ENCODE results near the gene ATP2A3.
"Not testable (repeated sequence)": the region's sequence is repeated elsewhere in the genome, so short reads cannot be mapped to it uniquely, and the experiment has no call there.

Gene ATP2A3

DNA sequence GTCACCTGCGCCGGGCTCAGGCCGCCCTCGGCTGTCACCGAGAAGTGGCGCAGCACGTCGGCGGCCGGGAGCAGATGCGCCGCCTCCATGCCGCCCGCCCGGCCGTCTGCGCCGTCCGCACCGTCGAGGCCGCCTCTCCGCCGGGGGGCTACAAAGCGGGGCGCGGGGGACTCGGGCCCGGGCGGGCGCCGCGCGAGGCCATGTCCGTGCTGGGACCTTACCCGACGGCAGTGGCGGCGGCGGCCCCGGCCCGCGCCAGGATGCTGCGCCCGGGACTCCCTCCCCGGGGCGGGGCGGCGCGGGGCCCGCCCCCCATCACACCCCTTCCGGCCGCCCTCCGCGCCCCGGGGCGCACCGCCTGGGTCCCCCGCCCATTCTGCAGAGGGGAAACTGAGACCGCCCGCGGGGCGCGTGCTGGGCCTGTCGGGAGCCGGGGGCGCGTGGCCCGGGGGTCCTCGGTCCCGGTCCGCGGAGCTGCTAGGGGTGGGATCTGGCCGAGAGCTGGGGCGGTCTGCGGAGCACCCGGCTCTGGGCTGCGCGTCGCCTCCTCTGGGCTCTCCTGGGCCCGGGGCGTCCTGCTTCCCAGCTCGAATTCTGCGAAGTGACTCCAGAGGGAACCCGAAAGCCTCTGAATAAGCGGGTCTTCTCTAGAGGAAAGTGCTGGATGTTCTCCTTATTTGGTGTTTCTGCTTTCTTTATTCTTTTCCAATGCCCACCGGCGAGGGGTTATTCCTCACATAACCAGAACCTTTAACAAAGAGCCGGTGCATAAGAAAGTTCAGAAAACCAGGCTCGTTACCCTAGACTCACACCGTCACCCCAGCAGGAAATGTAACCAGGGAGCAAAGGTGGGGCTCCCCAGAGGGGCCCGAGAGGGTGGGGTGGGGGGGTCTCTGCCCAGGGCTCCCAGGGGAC lies at the start of gene ATP2A3:
TSS of gene ATP2A3 (minus strand) at position 235 of the 915 bp plus-strand sequence. CDS start at position 89, 146 bp downstream.
- DNase-seq: no peak

DNA sequence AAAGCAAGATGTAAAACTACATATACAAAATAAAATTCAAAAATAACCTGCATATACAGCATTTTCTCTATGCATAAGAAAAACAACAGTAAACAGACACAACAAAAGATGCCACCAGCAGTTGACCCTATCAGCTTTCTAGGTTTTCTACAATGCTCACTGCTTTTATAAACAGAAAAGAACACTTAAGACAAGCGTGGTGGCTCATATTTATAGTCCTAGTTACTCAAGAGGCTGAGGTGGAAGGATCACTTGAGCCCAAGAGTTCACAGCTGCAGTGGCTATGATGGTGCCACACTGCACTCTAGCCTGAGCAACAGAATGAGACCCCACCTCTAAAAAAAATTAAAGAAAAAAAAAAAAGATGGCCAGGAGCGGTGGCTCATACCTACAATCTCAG lies 46.5 kb upstream of the ATP2A3 start:
- DNase-seq: no peak

DNA sequence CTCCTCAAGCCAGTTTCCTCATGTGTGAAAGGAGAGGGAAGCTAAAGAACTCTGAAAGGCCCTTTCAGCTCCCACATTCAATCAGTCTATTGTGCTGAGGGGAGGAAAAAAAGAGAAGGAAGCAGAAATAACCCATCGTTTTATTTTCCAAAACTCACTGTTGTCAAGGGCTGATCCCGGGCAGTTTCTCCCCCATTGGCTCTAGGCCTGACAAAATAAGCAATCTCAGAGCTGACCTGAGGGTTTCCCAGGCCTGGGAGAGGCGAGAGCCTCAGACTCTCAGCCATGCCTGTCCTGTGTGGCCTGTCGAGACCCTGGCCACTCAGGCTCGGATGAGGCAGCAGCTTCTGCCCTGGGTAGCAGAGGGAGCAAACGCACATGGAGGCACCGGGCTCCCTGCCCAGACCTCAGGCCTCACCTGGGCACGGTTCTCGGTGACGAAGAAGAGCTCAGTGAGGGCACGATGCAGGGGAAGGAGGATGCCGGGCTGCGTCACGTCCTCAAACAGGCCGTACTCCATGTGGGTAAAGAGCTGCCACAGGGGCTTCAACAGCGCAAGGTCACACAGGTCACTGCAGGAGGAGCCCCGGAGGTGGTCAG lies 45.0 kb upstream of the ATP2A3 start:
- no peak for DNase-seq

DNA sequence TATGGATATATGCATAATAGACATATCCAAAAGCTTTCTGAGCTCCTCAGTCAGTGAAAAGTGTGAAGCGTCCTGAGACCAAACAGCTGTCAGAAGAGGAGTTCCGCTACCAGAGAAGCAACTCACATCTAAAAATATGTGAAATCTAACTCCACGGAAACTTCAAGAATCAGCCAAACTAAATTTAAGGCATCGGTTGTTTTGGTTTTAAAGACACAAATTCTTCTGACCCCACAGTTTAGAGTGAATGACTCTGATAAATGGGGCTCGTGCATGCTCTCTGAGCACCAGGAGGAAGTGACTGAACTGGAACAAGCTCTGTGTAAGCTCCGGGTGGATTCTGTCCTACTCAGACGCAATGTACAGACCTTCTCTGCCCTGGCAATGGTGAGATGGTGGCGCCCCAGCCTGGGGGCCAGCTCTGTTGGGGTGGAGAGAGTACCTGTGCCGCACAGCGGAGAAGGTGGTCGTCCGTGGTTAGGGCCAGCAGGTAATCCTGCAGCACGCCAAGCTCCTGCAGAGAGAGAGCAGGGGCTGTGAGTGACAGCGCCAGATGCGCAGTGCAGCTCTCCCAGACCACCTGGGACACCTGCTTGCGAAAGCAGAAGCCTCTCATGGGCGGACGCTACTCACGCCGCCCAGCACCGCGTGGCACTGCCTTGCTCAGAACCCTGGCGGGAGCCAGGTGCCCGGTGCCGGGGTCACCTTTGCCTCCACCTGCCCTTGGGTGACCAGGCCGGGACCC lies 44.4 kb upstream of the ATP2A3 start:
- no peak for DNase-seq

DNA sequence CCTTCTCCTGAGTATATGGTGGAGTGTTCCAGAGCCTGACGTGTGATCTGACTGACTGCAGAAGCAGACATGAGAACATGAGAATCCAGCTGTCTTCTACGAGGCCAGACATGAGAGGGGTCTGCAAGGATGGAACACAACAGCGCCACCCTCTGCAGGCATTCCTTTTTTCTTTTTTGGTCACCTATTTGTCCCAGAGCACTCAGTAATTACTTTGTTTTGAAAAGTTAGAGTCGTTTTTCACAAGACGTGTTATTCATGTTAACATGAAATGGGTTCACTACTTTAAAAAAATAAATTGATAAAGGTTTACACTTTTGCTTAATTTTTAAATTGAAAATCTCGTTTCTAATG lies 43.8 kb upstream of the ATP2A3 start:
- no peak for DNase-seq

DNA sequence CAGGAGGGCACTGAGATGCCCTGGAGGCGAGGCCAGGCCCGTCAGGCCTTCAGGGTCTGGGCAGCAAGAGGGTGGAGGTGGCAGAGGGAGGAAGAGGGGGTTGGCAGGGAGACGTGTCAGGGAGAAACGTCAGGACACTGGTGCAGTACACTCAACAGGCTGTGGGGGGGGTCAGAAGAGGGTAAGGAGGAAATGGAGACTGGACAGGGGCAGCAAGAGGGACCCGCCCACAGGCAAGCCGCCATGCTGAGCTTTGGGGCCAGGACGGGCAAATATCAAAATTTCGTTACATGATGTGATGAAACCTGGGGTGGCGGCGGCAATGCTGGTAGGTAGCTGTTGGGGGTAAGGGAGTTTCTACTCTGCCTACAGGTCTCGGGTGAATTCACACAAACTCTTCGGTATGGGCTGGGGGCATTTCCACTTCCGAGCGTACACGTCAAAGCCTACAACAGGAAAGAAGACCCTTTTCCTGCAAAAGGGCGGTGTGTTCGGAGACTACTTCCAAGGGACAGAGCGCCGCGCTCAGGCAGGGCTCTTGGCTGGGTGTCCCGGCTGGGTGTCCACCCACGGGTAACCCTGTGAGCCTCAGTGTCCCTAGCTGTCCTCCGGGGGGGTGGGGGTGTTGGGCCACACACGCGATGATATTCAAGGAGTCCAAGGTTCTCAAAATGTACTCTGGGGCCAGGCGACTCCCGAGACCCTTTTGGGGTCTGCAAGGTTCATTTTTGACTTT lies 43.3 kb upstream of the ATP2A3 start:
- no peak for DNase-seq

DNA sequence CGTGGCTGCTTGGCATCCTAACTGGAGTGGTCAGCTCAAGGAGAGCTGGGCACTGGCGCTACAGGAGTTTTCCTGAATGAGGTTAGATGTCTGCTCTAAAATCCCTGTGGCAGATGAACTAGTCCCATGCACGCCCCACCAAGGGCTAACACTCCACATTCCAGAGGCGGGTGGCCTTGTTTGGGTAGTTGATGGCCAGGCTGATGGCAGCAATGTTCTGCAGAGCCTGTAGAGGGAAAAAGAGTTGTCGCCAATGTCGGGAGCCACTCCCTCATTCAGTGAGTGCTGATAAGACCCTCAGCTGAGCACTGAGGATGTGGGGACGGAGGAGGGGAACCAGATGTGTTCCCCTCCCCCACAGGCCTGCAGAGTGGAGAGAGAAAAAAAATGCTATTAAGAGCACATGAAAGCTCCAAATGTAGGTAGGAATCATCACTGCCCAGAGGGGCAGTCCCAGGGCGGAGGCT lies 42.5 kb upstream of the ATP2A3 start:
- DNase-seq: no peak

DNA sequence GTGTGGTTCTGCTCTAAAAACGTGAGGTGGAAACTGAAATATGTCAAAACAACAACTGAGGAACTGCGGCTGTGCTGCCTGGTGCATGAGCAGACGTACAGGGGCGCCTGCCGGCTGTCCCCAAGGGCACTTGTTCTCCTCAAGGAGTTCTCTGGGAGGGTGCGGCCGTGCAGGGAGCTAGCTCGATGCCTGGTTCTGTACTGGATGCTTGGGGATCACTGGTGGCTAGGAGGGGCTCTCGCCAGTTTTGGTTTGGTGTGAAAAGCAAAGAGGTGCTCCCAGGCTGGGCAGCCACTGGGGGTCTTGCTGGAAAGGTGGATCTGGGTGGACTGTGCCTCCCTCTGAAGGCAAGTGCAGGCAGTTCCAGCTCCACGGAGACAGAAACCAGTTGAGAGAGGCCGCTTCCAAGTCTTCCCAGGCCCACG lies 41.9 kb upstream of the ATP2A3 start:
- no peak for DNase-seq

DNA sequence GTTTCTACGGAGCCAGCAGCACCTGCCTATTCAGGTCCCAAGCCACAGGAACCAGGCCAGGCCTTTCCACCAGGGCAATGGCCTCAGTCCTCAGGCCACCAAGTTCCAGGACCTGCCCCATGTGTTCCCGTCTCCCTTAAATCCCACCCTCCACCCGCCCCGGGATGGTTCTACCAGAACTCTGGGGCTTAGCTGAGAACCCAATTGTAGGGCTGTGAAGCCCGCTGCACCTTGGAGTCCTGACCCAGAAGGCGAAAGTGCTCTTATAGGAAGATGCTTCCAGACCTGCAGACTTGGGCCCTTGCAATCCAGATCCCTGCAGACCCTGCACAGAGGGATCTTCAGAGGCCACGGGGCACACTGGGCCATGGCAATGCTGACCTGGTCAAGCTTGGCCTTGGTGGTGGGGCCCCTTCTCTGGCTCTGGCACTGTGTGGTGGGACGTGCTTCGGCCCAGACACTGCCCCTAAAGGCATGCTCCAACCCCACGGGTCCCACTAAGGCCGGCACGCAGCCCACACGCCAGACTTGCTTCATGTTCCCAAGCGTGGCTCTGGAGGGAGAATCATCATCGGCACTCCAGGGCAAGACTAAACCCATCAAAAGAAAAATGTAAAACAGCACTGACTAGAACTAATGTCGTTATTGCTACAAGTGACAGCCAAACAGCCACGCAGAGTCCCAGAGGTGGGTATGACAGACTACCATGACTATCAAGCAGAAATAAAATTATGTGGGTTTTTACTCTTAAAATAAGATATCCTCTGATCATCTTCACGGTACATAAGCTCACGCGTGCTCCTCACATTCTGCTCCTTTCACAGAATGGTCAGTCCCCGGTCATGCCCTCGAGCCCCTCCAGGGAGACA lies 41.3 kb upstream of the ATP2A3 start:
- DNase-seq: no peak

DNA sequence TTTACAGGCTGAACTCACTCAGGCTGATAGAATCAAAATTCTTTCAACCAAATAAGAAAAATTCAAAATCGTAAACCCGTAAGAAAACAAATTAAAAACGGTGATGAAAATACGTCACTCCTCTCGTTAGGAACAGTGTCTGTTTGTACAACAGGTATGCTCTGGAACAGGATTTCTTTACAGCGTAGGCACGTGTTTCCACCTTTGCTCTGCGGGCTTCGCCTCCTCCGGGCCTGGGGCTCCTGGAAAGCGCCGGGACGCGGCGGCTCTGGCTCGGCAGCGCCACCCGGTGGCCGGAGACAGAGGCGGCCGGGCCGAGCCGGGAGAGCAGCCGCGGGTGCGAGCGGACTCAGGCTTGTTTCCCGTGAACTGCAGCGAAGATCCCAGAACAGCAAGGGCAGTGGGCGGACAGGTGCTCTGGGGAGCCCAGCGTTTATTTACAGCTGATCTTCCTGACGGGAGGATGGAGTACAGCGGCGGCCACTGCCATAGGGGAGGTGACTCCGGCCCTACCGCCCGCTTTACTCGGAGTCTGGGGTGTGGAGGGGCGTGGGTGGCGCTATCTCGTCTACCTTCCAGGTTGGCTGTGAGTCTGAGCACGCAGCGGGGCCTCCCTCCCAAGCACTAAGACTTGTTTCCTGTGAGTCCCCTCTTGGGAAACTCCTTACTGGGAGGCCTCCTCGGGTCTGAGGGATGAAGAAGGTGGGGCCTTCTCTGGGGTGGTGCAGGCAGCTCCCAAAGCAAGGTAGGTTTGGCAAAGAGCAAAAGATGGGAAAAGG lies 40.5 kb upstream of the ATP2A3 start:
- no peak for DNase-seq

DNA sequence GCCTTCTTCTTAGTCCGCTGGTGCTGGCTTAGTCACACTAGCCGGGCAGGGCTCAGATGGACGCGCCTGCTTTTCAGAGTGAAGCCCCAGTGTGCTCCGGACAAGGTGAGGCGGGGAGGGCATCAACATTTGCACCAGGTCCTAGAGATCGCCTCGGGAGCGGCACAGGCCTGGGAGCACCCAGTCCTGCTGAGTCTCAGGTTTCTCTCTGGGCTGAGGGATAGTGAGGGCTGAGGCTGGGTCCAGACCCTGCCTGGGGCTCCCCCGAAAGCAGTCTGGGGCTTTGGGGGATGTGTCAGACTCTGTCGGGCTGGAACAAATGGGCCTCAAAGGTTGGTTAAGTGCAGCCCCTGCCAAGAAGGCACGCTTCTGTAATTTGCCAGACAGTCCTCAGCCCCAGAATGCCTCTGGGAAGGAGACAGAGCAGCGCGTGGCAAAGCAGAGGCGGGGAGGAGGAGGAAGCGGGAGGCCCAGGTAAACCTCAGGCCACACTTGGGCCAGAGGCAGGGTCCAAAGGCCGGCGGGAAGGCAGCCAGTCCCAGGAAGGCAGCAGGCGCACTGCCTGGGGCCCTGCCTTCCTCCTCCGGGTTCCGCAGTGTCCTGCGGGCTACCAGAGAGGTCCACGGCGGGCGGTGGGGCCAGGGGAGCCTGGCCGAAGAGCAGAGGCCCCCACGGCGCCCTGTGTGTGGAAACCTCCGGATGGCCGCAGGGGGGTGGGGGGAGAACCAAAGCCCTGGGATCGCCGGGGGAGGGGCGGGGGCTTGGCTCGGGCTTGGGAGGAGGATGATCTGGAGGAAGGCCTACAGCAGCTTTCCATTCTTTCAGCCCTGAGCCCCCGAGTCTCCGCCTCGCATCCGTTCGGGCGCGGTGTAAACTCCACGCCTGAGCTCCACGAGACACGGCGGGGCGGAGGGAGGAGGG lies 39.5 kb upstream of the ATP2A3 start:
- no peak for DNase-seq

DNA sequence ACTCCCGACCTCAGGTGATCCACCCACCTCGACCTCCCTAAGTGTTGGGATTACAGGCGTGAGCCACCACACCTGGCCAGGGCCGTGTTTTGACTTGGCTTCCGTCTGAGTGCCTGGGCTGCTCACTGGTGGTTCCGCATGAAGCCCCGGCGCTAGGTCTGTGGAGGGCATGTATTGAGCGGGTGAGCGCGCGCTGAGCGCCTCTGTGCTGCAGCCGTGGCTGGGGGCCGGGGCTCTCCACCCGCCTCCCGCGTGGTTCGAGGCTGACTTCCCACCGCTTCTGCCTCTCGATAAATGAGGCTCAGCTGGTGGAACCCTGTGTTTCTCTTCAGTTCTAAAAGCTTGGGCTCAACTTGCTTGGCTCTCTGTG lies 38.9 kb upstream of the ATP2A3 start:
- DNase-seq: no peak

DNA sequence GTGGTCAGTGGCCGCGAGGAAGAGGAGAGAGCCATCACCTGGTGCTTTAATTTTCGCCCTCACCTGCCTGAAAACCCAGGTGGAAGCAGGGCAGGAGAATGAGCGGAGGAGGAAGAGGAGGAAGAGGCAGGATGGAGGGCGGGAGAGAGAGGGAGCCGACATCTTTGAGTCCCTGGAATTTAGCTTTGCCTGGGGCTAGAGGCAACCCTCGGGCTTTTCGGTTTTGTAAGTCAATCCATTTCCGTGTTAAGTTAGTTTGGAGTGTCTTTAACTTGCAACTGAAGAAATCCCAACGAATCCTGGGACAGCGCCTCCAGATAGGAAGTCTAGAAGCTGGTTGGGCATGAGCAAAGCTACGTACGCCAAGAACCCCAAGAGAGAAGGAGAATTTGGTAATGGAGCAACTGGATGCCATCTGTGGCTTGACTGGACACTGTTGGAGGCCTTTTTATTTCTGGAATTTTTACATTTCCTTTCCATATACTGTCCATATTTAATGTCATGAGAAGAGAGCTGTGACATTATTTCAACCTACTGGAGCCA lies 36.9 kb upstream of the ATP2A3 start:
- DNase-seq: no peak

DNA sequence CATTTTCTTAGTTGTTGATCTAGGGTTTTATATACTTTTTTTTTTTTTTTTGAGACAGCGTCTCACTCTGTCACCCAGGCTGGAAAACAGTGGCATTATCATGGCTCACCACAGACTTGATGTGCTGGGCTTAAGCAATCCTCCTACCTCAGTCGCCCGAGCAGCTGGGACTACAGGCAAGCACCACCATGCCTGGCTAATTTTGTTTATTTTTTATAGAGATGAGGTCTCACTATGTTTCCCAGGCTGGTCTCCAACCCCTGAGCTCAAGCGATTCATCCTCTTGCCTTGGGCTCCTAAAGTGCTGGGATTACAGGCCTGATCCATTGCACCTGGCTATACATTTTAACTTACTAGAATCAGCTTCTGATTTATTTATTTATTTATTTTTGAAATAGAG lies 34.2 kb upstream of the ATP2A3 start:
- no peak for DNase-seq

DNA sequence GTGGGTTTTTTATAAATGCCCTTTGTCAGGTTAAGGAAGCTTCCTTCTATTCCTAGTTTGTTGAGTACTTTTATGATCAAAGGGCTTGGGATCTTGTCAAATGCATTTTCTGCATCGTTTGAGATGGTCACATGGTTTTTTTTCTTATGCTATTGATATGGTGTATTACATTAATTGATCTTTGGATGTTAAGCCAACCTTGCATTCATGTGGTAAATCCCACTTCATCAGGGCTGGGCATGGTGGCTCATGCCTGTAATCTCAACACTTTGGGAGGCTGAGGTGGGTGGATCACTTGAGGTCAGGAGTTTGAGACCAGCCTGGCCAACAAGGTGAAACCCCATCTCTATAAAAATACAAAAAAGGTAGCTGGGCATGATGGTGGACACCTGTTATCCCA lies 30.8 kb upstream of the ATP2A3 start:
- no peak for DNase-seq

DNA sequence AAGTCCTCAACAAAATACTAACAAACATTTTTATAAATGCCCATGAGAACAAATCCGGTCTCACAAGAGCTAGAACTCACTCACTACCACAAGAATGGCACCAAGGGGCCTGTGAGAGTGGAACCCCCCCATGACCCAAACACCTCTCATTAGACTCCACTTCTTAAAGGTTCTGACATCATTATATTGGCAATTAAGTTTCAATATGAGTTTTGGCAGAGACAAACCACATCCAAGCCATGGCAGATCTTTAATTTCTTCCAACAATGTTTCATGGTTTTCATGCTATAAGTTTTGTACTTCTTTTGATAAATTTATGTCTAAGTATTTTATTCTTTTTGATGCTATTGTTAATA lies 30.0 kb upstream of the ATP2A3 start:
- DNase-seq: no peak

DNA sequence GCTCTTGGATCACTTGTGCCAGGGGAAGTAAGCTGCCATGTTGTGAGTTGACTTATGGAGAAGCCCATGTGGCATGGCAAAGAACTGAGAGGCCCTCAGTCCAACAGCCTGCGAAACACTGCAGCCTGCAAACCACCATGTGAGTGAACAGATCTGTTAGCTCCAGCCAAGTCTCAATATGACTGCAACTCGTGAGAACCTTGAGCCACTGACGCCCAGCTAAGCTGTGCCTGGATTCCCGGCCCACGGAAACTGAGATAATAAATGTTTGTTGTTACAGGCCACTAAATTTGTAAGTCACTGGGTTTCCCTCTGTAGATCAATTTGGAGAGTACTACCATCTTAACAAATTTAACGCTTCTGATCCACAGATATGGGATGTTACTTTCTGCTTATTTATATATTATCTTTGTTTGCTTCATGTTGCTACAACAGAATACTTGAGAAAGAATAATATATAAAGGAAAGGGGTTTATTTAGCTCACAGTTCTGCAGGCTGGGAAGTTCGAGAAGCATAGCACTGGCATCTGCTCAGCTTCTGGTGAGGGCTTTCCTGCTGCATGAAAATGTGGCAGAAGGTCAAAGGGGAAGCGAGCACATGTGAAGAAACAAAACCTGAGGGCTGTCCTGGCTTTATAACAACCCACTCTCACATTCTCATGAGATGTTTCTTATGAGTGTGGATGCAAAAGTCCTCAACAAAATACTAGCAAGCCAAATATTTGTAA lies 29.4 kb upstream of the ATP2A3 start:
- DNase-seq: no peak

DNA sequence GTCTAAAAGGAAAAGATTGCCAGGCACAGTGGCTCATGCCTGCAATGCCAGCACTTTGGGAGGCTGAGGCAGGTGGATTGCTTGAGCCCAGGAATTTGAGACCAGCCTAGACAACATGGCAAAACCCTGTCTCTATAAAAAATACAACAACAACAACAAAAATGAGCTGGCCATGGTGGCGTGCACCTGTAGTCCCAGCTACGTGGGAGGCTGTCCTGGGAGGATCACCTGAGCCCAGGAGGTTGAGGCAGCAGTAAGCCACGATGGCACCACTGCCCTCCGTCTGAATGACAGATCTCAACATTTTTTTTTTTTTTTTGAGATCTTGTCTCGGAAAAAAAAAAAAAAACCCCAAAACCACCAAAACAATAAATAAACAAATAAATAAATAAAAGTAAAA lies 28.1 kb upstream of the ATP2A3 start:
- no peak for DNase-seq

DNA sequence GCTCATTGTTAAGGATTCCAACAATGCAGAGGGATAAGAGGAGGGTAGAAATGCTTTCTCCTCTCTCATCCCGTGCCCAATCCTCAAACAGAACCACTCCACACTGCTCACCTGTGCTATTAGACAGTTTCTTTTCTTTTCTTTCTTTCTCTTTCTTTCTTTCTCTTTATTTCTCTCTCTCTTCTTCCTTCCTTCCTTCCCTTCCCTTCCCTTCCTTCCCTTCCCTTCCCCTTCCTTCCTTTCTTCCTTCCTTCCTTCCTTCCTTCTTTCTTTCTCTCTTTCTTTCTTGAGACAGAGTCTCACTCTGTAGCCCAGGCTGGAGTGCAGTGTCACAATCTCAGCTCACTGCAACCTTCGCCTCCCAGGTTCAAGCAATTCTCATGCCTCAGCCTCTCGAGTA lies 27.5 kb upstream of the ATP2A3 start:
- not testable (repeated sequence) for DNase-seq
